ENCODE data around the gene PSD2. TPM values are rescaled to one million over a fixed set of nuclear protein-coding genes. Genes with fewer than 3 reads are reported as not detected.

PSD2 gene
- total and polyA plus RNA-seq, 2 donors (not counting 1 experiment from before 2014, with no cell fraction given): 0.10 to 0.17 TPM

GRCh38 chr5:139886213-139886612 lies 90.6 kb downstream of the PSD2 start:
- Mint-ChIP-seq H3K27ac (no peak overlapping the region), H3K27me3 (peaks cover 31% of the 10 kb centered on the region), H3K9me3 (ENCODE audit: insufficient read depth) (no peaks in the 10 kb centered on the region), H3K4me3 (no peak overlapping the region), H3K4me1 (peaks cover 6% of the 10 kb centered on the region)
- H3K4me1 ChIP-seq (ENCODE audit: control insufficient read depth in 2 of 2, insufficient read depth in 2 of 2, low read length in 2 of 2): peaks cover 0 to 4% of the 10 kb centered on the region in 2 donors
- intact Hi-C loops (cut with micrococcal nuclease): no loop called here
- no peaks in the 10 kb centered on the region for H3K79me2 ChIP-seq (ENCODE audit: control insufficient read depth, insufficient read depth, low read length)
- CTCF ChIA-PET: no interaction called here
- no peak overlapping the region for H3K9ac ChIP-seq (ENCODE audit: low read length)
- H3K27ac ChIP-seq (ENCODE audit: low read length in 2 of 2): no peak overlapping the region
- TF ChIP-seq CTCF (IDR thresholded peaks at IDR 0.05): no peak
- TF ChIP-seq EZH2 (IDR thresholded peaks at IDR 0.05; ENCODE audit: borderline replicate concordance, insufficient read depth, low read depth, low read length, poor library complexity, severe bottlenecking): no peak
- H3K4me2 ChIP-seq (replicated peaks; ENCODE audit: low read depth, low read length, poor library complexity, severe bottlenecking): no peak overlapping the region
- no peaks in the 10 kb centered on the region for H4K20me1 ChIP-seq (ENCODE audit: control insufficient read depth, insufficient read depth, low read length, poor library complexity, severe bottlenecking)
- H3K36me3 ChIP-seq (replicated peaks in 1 of 2; ENCODE audit: control extremely low read depth in 1 of 2, control insufficient read depth in 1 of 2, extremely low read depth in 1 of 2, insufficient read depth in 2 of 2, low read length in 1 of 2): no peaks in the 10 kb centered on the region
- no peak overlapping the region for H3K4me3 ChIP-seq (ENCODE audit: control extremely low read depth in 1 of 5, extremely low read depth in 1 of 5, insufficient read depth in 1 of 5, low read depth in 2 of 5, low read length in 4 of 5)
- 33% methylated on average over 2 of the region's 2 CpGs for WGBS (ENCODE audit: insufficient coverage)
- ATAC-seq (ENCODE audit: low read depth) (no peak), DNase-seq (no peak)
- H2AFZ ChIP-seq (ENCODE audit: insufficient read depth, low read depth, low read length, poor library complexity, severe bottlenecking): no peak overlapping the region
- no peaks in the 10 kb centered on the region for H3K9me3 ChIP-seq (ENCODE audit: control extremely low read depth in 1 of 3, control insufficient read depth in 2 of 3, insufficient read depth in 1 of 3, low read length in 2 of 3)
- H3K27me3 ChIP-seq (replicated peaks in 1 of 4; ENCODE audit: control extremely low read depth in 1 of 4, control insufficient read depth in 3 of 4, insufficient read depth in 4 of 4, low read length in 3 of 4): peaks cover 0 to 13% (median 0%) of the 10 kb centered on the region in 4 experiments
- POLR2A ChIA-PET: no interaction called here

DNA sequence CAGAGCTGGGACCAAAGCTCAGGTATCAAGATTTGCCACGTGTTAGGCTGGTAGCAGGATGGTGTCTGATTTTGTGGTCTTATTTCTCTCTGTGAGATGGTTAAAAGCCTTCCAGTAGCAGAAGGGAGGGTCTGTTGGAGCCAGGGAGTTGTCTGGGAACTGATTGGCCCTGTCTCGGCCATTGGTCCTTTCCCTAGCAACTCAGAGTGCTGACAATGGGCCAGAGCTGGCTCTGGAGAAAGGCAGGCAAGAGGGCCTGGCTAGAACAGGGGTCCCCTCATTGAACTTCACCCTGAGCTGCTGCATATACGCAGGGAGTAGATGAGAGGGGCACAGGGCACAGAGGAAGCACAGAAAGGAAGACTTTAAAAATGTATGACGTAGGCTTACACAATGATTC lies 92.8 kb downstream of the PSD2 start:
- Mint-ChIP-seq H3K4me3 (no peak overlapping the region), H3K27ac (no peak overlapping the region), H3K27me3 (peaks cover 45% of the 10 kb centered on the region), H3K9me3 (ENCODE audit: insufficient read depth) (no peaks in the 10 kb centered on the region), H3K4me1 (peaks cover 6% of the 10 kb centered on the region)
- H3K4me2 ChIP-seq (replicated peaks; ENCODE audit: low read depth, low read length, poor library complexity, severe bottlenecking): no peak overlapping the region
- ChIA-PET POLR2A (no interaction called here), CTCF (no interaction called here)
- intact Hi-C loops (cut with micrococcal nuclease): no loop called here
- no peaks in the 10 kb centered on the region for H3K79me2 ChIP-seq (ENCODE audit: control insufficient read depth, insufficient read depth, low read length)
- TF ChIP-seq CTCF (IDR thresholded peaks at IDR 0.05) (no peak), EZH2 (IDR thresholded peaks at IDR 0.05; ENCODE audit: borderline replicate concordance, insufficient read depth, low read depth, low read length, poor library complexity, severe bottlenecking) (no peak)
- H3K27ac ChIP-seq (ENCODE audit: low read length in 2 of 2): no peak overlapping the region
- H3K9me3 ChIP-seq (ENCODE audit: control extremely low read depth in 1 of 3, control insufficient read depth in 2 of 3, insufficient read depth in 1 of 3, low read length in 2 of 3): no peaks in the 10 kb centered on the region
- no peak overlapping the region for H3K4me3 ChIP-seq (ENCODE audit: control extremely low read depth in 1 of 5, extremely low read depth in 1 of 5, insufficient read depth in 1 of 5, low read depth in 2 of 5, low read length in 4 of 5)
- no peaks in the 10 kb centered on the region for H4K20me1 ChIP-seq (ENCODE audit: control insufficient read depth, insufficient read depth, low read length, poor library complexity, severe bottlenecking)
- H2AFZ ChIP-seq (ENCODE audit: insufficient read depth, low read depth, low read length, poor library complexity, severe bottlenecking): no peak overlapping the region
- whole genome bisulfite sequencing (ENCODE audit: insufficient coverage): 82% methylated on average over 3 of the region's 4 CpGs
- no peak overlapping the region for H3K9ac ChIP-seq (ENCODE audit: low read length)
- ATAC-seq (ENCODE audit: low read depth): no peak
- no peaks in the 10 kb centered on the region for H3K36me3 ChIP-seq (replicated peaks in 1 of 2; ENCODE audit: control extremely low read depth in 1 of 2, control insufficient read depth in 1 of 2, extremely low read depth in 1 of 2, insufficient read depth in 2 of 2, low read length in 1 of 2)
- no peak for DNase-seq
- H3K4me1 ChIP-seq (ENCODE audit: control insufficient read depth in 2 of 2, insufficient read depth in 2 of 2, low read length in 2 of 2): peaks cover 0 to 4% of the 10 kb centered on the region in 2 donors
- peaks cover 0 to 21% (median 0%) of the 10 kb centered on the region in 4 experiments for H3K27me3 ChIP-seq (replicated peaks in 1 of 4; ENCODE audit: control extremely low read depth in 1 of 4, control insufficient read depth in 3 of 4, insufficient read depth in 4 of 4, low read length in 3 of 4)
